Measurements from ENCODE around the gene RETNLB. TPM values are rescaled to one million over a fixed set of nuclear protein-coding genes. Genes with fewer than 3 reads are reported as not detected.

Gene RETNLB
- total and polyA plus RNA-seq, 2 of the 13 experiments (the other 11 are each of a cell fraction or from before 2014, with no cell fraction given): not detected

- TF ChIP-seq PRDM4 (CRISPR knock-in tag; IDR thresholded peaks at IDR 0.05; ENCODE audit: borderline replicate concordance): no peak
- TF ChIP-seq CENPT (CRISPR knock-in tag; IDR thresholded peaks at IDR 0.05; ENCODE audit: low read depth): no peak
- no peak for TF ChIP-seq ZNF550 (CRISPR knock-in tag; IDR thresholded peaks at IDR 0.05; ENCODE audit: borderline replicate concordance)
- TF ChIP-seq KLF12 (CRISPR knock-in tag; IDR thresholded peaks at IDR 0.05; ENCODE audit: borderline replicate concordance): no peak
- no peak for TF ChIP-seq ZNF556 (CRISPR knock-in tag; IDR thresholded peaks at IDR 0.05; ENCODE audit: borderline replicate concordance)
- no peak for TF ChIP-seq ZNF530 (CRISPR knock-in tag; IDR thresholded peaks at IDR 0.05; ENCODE audit: low read depth)
- no peak for TF ChIP-seq ZNF709 (CRISPR knock-in tag; IDR thresholded peaks at IDR 0.05)
Measured at GRCh38 chr3:108713816-108714215, 43.4 kb downstream of the RETNLB start (continued).

- intact Hi-C loops (cut with micrococcal nuclease; ENCODE audit: unreplicated experiment) (no loop called here), in situ Hi-C loops (cut with HindIII; ENCODE audit: extremely low pct_ligation_motif_present, low pct_unique_long_range_greater_than_20kb) (no loop called here)
- BruUV-seq (replicated peaks): no TSS peak
- no peak for ATAC-seq
- DNase-seq (ENCODE audit: low spot score): no peak
- CTCF ChIA-PET (ENCODE audit: low intra/inter-chr PET ratio, low total read pairs): no interaction called here
- no peak for FAIRE-seq
- H3K36me3 ChIP-seq (replicated peaks in 1 of 2; ENCODE audit: control insufficient read depth in 1 of 2, insufficient read depth in 2 of 2, low read length in 2 of 2): no peaks in the 10 kb centered on the region
- no peak overlapping the region for H3K27ac ChIP-seq (ENCODE audit: extremely low read length, insufficient read depth, low read length)
- 8% methylated on average over 5 of the region's 5 CpGs for WGBS (ENCODE audit: low lambda C conversion rate)
- H3K4me2 ChIP-seq (ENCODE audit: low read depth, low read length): no peak overlapping the region
- H3K79me2 ChIP-seq (ENCODE audit: insufficient read depth, low read length): no peaks in the 10 kb centered on the region
- H3K27me3 ChIP-seq (ENCODE audit: control insufficient read depth in 1 of 2, insufficient read depth in 2 of 2, low read length in 2 of 2): no peaks in the 10 kb centered on the region
- no peak overlapping the region for H2AFZ ChIP-seq (ENCODE audit: low read length)
- no peaks in the 10 kb centered on the region for H3K9me3 ChIP-seq (ENCODE audit: low read length)
- TF ChIP-seq ETS1 (CRISPR knock-in tag; IDR thresholded peaks at IDR 0.05) (no peak), PBX3 (CRISPR knock-in tag; IDR thresholded peaks at IDR 0.05; ENCODE audit: borderline replicate concordance) (no peak), ZNF891 (CRISPR knock-in tag; IDR thresholded peaks at IDR 0.05) (no peak), E2F5 (CRISPR knock-in tag; conservative IDR thresholded peaks at IDR 0.05) (no peak), PCBP1 (IDR thresholded peaks at IDR 0.05; ENCODE audit: borderline replicate concordance, low read depth, low read length) (no peak), NR2F6 (IDR thresholded peaks at IDR 0.05) (no peak), NR2F6 (CRISPR knock-in tag; IDR thresholded peaks at IDR 0.05) (no peak), ZNF605 (CRISPR knock-in tag; IDR thresholded peaks at IDR 0.05) (no peak), ZZZ3 (CRISPR knock-in tag; IDR thresholded peaks at IDR 0.05; ENCODE audit: borderline replicate concordance) (no peak)
- H3K9ac ChIP-seq (ENCODE audit: insufficient read depth, low read depth, low read length): no peak overlapping the region
- H3K4me1 ChIP-seq (ENCODE audit: insufficient read depth, low read length): no peaks in the 10 kb centered on the region
- no peak overlapping the region for H3K4me3 ChIP-seq (replicated peaks in 1 of 3; ENCODE audit: insufficient read depth in 1 of 3, low read depth in 2 of 3, low read length in 3 of 3)
- POLR2A ChIA-PET: no interaction called here
- H4K20me1 ChIP-seq (ENCODE audit: insufficient read depth, low read length): no peaks in the 10 kb centered on the region
Measured at GRCh38 chr3:108713009-108713516, 44.1 kb downstream of the RETNLB start.

Measured in HepG2 (cell line).